ENCODE data around the gene B4GALNT3.

The B4GALNT3 gene

DNA sequence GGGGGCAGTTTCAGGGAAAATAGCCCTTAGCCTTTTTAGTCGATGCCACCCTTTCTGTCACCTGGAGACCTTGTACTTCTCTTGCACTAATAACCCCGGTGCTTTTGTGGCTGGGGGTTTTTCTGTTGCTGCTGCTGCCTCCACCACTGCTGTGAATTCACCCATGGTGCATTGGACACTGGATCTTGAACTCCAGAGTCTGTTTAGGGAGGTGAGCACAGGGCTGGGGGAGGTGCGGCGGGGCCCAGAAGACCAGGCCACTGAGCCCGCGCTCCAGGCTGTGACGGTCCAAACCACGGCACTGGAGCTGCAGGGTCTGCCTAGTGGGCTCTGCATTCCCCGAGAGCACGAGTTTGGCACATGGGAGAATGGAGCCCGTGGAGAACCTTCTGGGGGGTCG is 102.9 kb downstream of the B4GALNT3 start:
- H3K4me3 ChIP-seq (ENCODE audit: low read length), result no peak overlapping the region
- TF ChIP-seq, protein P1, sequence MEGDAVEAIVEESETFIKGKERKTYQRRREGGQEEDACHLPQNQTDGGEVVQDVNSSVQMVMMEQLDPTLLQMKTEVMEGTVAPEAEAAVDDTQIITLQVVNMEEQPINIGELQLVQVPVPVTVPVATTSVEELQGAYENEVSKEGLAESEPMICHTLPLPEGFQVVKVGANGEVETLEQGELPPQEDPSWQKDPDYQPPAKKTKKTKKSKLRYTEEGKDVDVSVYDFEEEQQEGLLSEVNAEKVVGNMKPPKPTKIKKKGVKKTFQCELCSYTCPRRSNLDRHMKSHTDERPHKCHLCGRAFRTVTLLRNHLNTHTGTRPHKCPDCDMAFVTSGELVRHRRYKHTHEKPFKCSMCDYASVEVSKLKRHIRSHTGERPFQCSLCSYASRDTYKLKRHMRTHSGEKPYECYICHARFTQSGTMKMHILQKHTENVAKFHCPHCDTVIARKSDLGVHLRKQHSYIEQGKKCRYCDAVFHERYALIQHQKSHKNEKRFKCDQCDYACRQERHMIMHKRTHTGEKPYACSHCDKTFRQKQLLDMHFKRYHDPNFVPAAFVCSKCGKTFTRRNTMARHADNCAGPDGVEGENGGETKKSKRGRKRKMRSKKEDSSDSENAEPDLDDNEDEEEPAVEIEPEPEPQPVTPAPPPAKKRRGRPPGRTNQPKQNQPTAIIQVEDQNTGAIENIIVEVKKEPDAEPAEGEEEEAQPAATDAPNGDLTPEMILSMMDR (conservative IDR thresholded peaks at IDR 0.05; ENCODE audit: low read depth, low read length), result no peak
- no peak for DNase-seq (ENCODE audit: low read depth)

DNA sequence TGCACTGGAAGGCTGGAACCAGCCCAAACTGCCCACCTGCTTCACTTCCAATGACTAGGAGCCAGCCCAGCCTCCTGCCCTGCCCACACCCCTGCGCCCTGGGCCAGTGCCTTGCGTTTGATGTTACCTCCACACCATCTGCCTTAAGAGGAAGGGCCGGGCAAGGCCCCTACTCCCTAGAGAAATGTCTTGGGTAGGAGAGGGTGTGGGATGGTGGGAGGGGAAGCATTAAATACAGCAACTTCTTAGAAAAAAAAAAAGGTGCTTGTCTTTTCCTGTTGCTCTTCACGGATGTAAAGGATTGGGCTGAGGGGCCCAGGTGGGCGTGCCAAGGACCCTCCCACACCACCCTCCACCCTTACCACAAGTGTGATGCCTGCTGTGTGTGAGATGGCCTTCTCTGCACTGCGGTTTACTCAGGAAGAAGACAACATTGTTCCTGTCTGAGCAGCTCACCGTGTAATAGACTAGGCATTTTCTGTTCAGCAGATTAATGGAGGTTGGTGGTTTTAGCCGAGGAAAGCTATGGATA is 103.6 kb downstream of the B4GALNT3 start:
- H3K4me3 ChIP-seq (ENCODE audit: low read length), result no peak overlapping the region
- no peak for DNase-seq (ENCODE audit: low read depth)
- TF ChIP-seq, protein P1 (conservative IDR thresholded peaks at IDR 0.05; ENCODE audit: low read depth, low read length), result no peak

DNA sequence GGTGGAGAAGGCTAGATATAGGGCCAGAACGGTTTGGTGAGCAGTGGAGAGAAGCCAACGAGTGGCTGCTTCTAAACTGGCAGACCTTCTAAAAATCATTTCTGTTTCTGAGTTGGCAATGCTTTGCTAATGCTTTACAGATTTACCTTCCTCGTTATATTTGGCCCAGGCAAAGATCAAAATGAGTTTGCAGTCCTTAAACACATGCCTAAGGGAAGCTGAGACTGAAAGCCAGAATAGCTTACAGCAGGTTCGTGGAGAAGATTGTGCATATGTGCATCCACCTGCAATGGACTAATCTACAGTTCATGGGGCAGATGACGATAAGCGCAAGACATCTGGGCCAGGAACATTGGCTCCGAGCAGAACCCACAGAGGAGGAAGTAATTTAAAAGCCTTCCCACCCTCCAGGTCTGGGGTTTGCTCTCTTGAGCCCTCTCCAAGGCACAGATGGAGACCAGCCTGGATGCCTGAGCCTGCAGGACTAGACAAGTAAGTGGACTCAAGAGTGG is 104.1 kb downstream of the B4GALNT3 start:
- TF ChIP-seq, protein P1 (conservative IDR thresholded peaks at IDR 0.05; ENCODE audit: low read depth, low read length), result no peak
- H3K4me3 ChIP-seq (ENCODE audit: low read length), result no peak overlapping the region
- no peak for DNase-seq (ENCODE audit: low read depth)

DNA sequence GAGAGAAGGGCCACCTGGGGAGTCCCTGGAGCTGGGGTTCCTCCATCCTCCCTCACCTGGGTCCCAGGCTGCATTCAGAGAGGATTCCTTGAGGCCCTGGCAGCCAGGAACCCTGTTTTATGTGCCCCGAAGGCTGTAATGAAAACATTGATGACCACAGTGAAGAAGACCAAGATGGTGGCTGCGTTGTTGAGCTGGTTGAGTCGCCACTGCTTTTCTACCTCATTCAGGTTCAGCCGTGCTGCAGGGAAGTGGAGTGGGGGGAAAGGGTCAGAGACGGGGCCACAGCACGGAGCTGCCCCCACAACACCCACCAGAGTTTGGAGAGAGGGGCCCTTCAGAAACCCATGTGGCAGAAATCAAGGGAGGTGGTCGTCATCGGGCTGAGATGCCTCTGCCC is 105.4 kb downstream of the B4GALNT3 start:
- H3K4me3 ChIP-seq (ENCODE audit: low read length), result no peak overlapping the region
- TF ChIP-seq, protein P1 (conservative IDR thresholded peaks at IDR 0.05; ENCODE audit: low read depth, low read length), result no peak
- no peak for DNase-seq (ENCODE audit: low read depth)

DNA sequence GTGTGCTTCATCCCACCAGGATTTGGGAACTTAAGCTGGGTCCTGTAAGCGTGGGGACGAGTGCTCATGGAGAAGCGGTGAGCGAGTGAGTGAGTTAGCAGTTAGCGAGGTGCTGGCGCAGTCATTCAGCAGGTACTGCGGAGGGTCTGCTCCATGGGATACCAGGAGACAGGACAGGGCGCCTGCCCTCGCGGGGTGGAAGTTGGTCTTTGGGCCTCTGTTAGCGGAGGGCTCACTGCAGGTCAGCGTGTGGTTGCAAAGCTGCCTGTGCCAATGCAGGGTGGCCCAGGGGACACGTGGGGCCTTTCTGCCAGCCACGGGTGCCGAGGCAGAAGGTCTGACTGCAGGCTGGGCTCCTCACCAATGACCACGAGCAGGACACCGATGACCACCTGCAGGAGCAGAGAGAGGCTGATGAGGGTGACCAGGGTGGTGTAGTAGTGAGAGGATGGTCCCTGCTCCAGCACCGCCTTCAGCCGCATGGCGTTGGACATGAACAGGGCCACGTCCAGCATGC is 105.9 kb downstream of the B4GALNT3 start:
- TF ChIP-seq, protein P1 (conservative IDR thresholded peaks at IDR 0.05; ENCODE audit: low read depth, low read length), result no peak
- no peak overlapping the region for H3K4me3 ChIP-seq (ENCODE audit: low read length)
- no peak for DNase-seq (ENCODE audit: low read depth)

DNA sequence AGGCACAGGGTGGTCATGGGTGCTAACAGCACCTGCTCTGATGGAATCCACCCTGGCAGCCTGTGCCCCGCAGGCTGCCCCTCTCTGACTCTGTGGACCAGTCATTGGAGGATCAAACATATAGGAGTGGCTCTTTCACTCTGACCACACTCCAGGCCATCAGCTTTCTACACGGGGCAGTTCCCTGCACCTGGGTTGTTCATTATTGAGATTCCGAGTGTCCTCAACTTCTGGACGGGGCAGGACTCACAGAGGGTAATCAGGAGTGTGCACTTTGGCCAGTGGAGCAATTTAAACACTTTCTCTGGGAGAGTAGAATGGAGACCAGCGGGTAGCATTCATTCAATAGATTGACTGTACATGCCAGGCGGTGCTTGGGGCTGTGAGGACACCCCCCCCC is 108.7 kb downstream of the B4GALNT3 start:
- DNase-seq (ENCODE audit: low read depth), result no peak
- TF ChIP-seq, protein P1 (conservative IDR thresholded peaks at IDR 0.05; ENCODE audit: low read depth, low read length), result no peak
- H3K4me3 ChIP-seq (ENCODE audit: low read length), result no peak overlapping the region

DNA sequence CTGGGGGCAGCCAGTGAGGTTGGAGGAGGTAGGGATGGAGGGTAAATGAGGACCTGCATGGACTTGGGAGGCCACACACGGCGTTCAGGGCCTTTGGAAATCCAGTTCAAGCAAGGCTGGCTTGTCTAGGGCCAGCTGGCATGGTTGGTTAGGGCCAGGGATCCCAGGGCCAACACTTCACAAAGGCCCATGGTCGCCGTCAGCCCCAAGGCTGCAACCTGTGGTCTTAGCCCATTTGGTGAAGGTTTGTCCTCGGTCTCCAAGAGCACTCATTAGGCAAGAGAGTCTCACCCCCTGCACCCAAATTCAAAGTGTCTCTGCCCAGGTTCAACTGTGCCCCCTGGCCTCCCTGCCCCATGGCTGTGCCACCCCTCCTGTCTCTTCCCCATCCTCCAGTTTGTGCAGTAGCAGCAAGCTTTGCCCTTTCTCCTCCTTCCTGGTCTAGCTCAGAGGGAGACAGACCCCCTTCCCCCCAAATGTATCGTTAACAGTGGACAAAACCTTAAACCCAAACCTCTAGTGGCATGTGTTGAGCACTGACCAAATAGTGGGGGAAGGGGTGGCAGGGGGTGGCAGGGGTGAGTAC is 109.4 kb downstream of the B4GALNT3 start:
- TF ChIP-seq, protein P1 (conservative IDR thresholded peaks at IDR 0.05; ENCODE audit: low read depth, low read length), result no peak
- DNase-seq (ENCODE audit: low read depth), result no peak
- H3K4me3 ChIP-seq (ENCODE audit: low read length), result no peak overlapping the region

Data from retinal pigment epithelial cell (primary cell).